Mucosa of gallbladder (tissue), 1 donor: ENCODE measurements around the gene HEATR1. TPM values are rescaled to one million over a fixed set of nuclear protein-coding genes. Genes with fewer than 3 reads are reported as not detected.
"Not testable (repeated sequence)": the region's sequence is repeated elsewhere in the genome, so short reads cannot be mapped to it uniquely, and the experiment has no call there.

ENCODE experiments used
- DNase-seq: peaks from one replicate; pipeline ENCODE4 v3.0.0-alpha.2; 2020; ENCODE audit warnings: low spot score
- total RNA-seq: library from RNA; stranded (reverse); gene quantifications from one replicate; pipeline ENCODE4 v1.2.1, GENCODE V29; 2021
- donor health status: DM: no; HTN: no; CAD: no.

HEATR1 gene
- total RNA-seq, 1 donor from 2014 or later = 18.9 TPM

DNA sequence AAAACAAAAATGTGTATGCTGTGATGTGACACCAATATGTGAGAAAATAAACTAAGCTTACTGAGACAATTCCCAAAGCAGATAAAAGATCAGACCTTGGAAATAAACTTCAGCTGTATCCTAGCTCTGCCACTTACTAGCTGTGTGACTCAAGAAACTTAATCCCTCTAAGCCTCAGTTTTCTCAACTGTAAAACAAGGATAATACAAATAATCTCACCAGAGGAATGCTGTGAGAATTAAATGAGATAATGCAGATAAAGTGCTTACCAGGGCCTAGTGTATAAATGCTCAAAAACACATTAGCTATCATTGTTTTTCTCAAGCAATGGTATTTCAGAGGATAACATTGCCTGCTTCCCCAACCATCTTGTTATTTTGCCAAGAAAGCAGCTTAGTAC lies 2.1 kb downstream of the HEATR1 start:
- DNase-seq = no peak

DNA sequence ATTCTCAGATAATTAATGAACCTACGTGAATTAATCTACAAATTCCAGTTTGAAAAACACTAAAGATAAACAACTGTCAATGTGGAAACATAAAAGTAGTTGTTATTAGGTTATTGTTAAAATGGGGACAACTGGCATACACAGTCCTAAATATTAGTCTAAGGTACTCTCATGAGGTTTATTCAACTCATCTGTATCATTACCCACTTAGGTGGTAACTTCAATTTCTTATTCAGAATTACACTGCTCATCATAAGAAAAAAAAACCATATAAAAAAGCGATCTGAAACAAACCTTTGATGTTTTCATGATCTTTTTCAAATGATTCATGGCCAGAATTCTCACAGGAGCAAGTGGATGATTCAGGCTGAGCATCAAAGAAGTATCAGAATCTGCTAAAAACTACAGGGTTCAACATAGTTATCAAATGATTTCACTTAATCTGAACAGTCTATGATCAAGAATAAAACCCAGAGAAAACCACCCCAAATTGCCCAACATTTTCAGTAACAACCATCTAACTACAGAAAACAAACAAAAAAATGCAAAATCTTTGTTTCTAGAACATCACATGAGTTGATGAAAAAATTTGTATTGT lies 13.7 kb downstream of the HEATR1 start:
- no peak for DNase-seq

DNA sequence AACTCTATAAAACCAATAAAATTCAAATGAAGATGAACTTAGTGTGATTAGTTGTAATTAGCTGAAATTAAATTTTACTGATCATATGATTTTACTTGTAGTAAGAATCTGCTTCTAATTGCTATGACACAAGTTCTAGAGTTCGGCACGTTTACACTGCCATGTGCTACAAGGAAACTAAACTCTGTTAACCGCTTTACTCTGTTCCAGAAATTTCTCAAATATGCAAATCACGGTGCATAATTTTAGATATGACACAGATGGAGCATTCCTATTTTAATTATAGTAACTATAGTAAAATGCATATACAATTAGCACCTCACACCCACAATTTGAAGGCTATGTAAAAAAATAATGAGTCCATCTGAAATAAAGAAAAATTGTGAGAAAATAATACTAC lies 14.8 kb downstream of the HEATR1 start:
- DNase-seq = no peak

DNA sequence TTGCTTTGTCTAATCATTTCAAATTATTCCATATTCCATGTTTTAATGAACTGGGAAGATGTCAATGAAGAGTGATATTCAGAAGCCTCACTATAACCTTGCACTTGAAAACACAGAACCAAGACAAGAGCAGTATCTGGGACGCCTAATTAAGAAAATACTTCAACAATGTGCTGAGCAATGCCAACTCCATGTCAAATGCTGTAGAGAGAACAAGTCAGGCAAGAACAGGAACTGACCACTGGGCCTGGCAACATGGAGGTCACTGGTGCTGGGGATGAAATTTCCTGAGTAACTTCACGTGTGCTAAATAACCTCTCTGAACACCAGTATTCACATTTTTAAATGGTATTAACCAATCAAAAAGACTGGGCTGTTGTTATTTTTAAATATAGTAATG lies 22.8 kb downstream of the HEATR1 start:
- no peak for DNase-seq

DNA sequence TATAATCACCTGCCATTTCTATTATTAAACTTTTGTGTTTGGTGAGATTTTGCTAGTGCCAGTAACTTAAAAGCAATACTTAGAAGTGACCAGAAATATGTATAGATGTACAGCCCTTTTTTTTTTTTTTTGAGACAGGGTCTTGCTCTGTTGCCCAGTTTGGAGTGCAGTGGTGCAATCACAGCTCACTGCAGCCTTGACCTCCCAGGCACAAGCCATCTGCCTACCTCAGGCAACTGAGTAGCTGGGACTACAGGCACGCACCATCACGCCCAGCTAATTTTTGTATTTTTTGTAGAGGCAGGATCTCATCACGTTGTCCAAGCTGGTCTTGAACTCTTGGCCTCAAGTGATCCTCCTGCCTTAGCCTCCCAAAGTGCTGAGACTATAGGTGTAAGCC lies 23.9 kb downstream of the HEATR1 start:
- DNase-seq = not testable (repeated sequence)

DNA sequence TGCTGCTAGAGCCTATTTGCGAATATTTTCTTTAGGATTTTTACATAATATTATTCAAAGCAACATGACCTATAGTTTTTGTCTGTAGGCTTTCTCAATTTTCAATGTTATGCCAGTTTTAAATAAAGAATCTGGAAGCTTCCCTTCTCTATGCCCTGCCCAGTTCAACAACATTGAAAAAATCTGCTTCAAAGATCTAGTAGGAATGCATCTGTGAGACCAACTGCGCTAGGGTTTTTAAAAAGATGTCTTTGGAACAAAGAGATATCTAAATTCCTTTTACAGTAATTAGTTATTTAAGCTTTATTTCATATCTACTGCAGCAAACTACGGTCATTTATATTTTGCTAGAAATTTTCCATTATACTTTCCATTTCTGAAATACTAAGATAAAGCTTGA lies 25.7 kb downstream of the HEATR1 start:
- no peak for DNase-seq

DNA sequence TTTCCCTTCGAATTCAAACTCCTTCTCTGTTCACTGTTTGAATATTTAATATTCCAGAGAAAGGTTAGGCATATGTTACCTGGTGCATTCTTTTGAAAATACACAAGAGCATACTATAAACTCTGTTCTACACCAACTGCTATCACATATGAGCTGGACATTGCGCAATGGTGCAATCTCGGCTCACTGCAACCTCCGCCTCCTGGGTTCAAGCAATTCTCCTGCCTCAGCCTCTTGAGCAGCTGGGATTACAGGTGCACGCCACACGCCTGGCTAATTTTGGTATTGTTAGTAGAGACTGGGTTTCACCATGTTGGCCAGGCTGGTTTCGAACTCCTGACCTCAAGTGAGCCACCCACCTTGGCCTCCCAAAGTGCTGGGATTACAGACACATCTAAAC lies 27.3 kb downstream of the HEATR1 start:
- not testable (repeated sequence) for DNase-seq

DNA sequence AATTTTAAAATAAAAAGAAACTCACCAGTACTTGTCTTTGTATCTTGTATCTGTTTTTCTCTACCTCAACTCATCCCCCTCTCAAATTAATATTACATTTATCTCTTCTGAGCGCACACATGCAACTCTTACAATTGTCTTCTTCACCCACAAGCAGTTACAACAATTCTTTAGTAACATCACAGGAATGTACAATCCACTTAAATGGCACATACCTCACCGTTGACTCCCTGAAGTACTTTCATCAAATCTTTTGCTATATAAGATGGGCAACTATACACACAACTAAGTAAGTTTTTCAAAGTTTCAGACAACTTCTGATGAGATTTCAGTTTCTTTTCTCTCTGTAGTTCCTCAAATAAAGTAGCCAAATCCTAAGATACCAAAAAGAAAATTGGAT lies 28.3 kb downstream of the HEATR1 start:
- no peak for DNase-seq

DNA sequence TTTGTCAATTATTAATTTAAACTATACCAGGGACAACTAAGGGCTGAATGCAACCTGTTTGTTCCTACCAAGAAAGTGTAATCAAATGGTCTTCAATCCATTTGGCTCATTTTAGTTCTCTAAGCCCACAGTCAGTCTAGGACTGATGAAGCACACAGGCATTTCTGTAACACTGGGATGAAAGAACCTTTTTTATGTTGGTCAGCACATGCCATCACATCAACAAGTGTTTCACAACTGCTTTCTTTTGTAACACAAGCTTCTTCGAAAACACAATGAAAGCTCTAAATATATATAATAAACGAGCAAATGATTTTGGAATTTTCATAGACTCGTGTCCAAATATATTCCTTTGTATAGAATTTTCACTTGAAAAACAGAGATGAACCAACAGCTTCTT lies 28.8 kb downstream of the HEATR1 start:
- no peak for DNase-seq

DNA sequence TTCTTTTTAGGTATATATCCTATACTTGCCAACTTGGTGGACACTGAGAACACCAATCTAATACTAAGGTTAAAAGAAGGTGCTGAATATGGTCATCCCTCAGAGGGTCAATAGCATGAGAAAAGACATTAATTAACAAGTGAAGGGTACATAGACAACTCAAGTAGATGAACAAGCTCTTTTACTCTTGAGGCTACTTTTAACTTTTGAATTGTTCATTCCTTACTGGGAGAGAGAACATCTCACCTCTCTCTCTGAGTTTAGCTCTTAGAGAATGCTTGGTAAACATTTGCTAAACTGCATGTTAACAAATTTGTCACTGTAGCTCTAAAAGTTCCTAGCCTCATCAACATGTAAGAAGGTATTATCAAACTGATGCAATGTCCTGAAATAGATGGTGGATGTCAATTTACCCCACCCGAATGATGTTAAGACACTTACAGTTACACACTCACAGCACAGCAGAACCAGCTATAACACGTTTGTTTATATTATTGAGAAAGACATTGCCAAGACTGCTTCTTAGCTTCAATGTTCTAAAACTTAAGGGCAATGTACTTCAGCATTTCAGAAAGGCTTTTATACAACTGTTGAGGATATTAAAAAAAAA lies 35.9 kb downstream of the HEATR1 start:
- no peak for DNase-seq

DNA sequence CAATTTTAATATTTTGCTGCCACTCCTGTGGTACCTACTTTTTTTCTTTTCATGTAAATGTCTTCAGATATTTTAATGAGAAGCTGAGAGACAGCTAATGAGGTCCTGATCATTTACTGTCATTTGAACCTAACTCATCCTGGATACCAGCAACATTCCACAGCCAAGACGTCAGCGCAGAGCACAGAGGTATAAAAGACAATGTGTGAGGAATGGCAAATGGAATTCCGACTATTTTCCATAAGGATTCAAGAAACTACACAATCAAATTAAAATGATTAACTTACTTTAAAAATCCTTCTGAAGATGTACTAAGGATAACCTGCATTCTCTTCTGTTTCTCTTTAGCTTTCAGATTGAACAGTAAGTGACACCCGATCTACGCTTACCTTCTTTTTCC lies 38.8 kb downstream of the HEATR1 start:
- no peak for DNase-seq

DNA sequence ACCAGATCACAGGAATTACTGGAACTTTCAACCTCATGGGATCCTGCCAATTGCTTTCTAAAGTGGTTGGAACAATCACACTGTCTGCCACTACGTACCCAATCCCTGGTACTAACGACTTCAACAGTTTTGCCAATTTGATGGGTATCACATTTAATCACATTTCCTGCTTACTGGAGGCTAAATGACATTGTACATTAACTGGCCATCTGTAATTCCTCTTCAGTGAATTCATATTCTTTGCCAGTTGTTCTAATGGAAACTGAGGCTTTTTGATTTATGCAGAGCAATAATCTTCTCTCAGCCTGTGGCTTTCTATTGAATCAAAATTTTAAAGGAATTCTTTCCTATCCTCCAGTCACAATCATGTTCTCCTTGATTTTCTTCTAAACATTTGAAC lies 42.3 kb downstream of the HEATR1 start:
- DNase-seq = no peak

DNA sequence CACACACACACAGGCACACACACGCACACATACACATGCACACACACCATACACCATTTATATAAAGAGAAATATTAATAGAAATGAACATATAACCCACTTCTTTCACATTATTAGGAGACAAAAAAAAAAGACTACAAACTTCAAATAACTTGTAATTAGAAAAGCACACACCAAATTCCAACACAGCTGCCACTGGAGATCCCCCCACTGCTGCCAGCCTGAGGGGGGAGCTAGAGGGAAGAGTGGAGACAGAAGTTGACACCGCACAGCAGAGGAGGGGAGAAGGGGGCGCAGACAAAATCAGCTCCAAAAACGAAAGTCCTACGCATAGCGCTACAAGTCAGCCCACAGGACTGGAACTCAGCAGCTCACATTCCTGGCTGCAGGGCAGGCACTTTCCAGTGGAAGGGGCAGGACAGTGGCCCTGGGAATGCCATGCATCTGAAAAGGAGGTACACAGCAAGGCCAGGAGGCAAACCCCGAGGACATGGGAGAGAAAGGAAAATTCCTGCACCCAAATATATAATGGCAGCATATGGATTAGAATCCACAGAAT lies 44.0 kb downstream of the HEATR1 start:
- DNase-seq = no peak

DNA sequence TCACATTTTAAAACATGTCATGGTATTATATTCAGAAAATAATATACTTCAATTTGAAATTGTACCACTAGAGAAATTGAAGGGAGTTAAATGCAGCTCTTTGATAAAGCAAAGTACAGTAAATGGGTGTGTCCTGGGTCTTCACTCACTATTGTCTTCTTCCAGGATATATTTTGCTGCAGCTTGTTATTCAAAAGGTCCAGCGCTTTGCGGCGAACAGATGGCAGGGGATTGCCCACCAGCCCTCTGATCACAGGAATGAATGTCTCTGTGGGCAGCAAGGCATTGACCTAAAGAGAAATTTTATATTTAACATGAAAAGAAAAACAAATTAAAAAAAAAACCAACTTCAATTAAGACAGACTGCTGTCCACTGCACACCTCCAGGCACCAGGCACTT lies 45.5 kb downstream of the HEATR1 start:
- no peak for DNase-seq

DNA sequence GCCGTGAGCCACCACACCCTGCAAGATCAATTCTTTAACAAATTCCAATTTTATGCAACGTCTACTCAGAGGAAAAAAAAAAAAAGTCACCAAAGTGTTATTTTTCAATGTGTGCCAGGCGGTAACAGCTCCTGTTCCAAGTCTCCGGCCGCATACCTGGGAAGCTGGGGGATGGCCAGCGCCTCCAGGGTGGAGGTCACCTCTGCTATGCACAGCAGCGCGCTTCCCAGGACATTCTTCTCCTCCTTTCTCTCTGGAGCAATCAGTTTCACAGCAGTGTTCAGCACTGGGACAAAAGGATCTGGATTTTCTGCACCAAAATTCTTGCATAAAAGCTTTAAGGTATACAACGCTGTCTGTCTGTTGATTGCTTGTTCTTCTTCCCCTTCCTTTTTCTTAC lies 46.2 kb downstream of the HEATR1 start:
- DNase-seq = no peak

DNA sequence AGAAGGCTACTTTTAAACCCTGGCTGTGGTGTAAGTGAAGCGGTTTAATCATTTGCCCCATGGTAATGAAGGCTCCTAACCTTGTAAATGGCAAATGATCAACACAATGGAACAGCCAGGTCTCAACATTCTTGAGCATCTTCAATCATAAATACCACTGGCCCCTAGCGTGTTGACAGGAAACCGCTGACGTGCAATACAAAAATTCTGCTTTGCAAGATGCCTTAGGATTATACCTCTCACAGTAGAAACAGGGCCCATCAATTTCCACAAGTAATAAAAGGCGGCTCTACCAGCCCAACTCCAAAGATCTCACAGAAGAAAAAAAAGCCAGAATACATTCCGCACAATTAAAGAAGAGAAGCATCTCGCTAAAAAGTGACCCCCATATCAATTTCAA lies 47.7 kb downstream of the HEATR1 start:
- DNase-seq = no peak

DNA sequence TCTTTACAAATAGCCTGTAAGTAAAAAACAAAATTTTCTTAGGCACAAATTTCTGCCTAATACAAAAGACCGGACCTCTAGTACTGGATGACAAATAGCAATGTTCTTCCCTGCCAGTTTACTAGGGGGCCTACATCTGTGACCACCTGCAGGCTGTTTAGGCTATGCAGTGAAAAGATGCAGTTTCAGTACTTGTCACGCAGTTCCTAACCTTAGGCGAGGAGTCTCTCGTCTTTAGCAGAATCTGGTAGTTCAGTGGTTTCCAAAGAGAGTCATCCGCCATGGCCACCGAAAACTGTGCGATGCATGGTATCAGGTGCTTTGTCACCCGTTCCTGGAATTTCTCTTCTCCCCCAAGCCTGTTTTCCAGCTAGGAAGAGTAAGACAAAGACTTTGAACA lies 50.9 kb downstream of the HEATR1 start:
- no peak for DNase-seq

DNA sequence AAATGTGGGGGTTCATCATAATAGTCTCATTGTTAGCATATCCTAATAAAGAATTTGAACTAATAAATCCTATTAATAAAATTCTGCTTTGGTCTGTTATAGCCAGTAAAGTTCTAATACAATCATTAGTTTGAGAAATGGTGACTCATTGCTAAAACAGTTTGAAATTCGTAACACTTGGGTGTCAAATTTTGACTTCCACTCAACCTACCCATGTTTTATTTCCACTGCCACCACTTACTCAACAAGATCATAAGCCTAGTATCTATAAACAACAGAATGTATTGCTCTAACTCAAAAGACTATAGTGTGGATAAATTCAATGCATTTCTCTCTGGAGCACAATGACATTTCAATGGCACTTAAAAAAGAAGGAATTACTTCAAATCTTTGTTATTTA lies 51.4 kb downstream of the HEATR1 start:
- DNase-seq = no peak

DNA sequence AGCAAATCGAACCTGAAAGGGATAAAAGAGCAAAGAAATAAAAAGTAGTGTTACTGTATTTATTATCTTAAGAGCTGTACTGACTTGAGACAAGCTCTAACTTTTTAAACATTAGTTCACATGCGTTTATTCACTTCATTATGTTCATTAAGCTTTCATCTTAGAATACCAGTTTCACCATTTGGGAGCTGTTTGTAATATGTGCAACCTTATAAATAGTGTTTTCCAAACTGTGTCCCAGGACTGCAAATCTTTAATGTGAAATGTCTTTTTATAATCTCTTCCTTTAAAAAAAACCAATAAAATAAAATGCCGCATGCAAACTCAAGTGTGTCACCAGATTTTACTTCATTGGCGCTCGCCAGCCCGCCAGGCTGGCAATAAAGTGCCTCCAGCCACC lies 52.2 kb downstream of the HEATR1 start:
- no peak for DNase-seq

DNA sequence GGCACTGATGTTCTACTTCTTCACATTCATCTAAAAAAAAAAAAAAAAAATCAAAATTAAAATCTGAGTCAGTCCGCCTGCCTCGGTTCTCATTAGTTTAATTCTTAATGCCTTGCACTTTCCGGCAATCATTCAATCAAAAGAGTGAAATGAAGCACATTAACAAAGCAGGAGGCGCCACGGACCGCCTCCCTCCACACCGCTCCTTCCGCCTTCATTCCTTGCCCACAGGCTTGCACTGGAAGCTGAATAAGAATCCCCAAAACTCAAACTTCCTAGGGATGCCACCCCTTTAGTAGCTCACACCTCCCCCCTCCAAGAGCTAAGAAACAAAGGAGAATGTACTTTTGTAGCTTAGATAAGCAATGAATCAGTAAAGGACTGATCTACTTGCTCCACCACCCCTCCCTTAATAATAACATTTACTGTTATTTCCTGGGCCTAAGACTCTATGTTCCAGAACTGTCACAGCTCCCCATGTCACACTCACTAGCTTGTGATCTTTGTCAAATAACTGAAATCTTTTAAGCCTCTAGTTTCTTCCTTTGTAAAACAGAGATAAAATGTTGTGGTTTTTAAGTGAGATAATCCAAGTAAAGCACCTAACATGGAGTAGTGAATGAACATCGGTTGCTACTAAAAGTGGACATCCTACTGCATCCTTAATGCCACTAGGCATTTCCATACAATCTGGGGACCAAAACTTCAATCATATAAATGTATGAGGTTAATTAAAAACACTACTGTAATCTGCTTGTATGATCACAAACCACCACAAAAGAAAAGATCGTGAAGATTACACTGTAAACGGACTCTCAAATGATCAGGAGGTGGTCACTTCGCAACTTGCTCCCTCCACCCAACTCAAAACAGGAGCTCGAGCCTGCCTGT lies 53.1 kb downstream of the HEATR1 start:
- DNase-seq = no peak

DNA sequence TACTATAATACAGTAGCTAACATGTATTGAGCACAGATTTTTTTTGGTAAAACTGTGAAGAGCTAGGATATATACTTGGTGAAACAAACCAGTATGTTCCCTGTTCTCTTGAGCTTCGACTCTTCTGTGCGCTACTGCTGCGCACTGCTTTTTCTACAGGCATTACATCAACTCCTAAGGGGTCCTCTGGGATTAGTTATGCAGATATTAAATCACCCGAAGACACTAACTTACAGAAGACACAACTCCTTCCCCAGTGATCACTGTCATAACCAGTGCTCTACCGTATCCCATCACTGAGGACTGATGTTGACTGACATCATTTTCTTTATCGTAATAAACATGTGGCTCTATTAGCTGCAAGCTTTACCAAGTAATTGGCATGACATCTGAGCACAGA lies 55.9 kb downstream of the HEATR1 start:
- no peak for DNase-seq

DNA sequence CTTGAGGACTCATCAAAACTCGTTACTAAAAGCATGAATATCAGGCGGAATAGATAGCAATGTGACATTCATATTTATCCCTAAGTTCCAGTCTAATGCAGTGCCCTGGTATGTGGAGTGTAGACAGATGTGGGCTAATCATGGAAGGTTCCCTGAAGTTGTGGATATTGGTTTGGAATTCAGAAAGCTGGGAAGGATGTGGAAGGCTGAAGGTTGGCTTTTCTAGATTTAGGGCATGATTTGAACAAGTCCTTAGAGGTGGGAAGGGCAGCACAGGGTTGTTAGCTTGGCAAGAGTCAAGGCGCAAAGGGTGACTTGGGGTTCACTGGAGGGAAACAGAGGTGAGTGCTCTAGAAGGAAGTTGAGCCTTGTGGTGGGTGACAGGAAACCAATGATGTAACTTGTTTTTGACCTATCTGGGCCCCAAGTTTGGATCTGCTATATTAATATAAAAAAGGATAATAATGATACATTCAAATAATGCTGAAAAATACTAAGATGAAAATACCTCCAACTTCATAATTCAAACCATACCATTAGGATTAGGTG lies 58.6 kb downstream of the HEATR1 start:
- DNase-seq = no peak
